GM12878 (cell line): ENCODE measurements around the gene KIZ. TPM values are rescaled to one million over a fixed set of nuclear protein-coding genes. Genes with fewer than 3 reads are reported as not detected.

Experiments used
- ATAC-seq: fragments of 200-7000 bp; cut with Tn5 transposase; 3 replicates; pipeline ENCODE4 v1.9.1; 2020; ENCODE audit warnings: mild to moderate bottlenecking, moderate library complexity
- BruUV-seq: library from RNA; stranded (reverse); fragments of 400-500 nt; replicated peaks from 2 replicates; lab custom pipeline; 2021; lab: Mats Ljungman, UMichigan
- CTCF ChIA-PET: fragments of 300-600 bp; sonication (Branson Sonifier 250); formaldehyde crosslinking; extraction: SDS; loops from one replicate; lab custom pipeline; 2021; ENCODE audit warnings: inconsistent platforms; lab: Yijun Ruan, JAX
- POLR2A ChIA-PET: fragments of 350-600 bp; formaldehyde crosslinking; extraction: SDS; loops from one replicate; lab custom pipeline; 2021; ENCODE audit warnings: inconsistent platforms; lab: Charles Lee
- RAD21 ChIA-PET: fragments of 300-600 bp; sonication (Branson Sonifier 250); formaldehyde crosslinking; loops from one replicate; lab custom pipeline; 2023; ENCODE audit warnings: antibody characterized with exemption; ENCODE audit not compliant: unreplicated experiment; lab: Charles Lee
- SMC1A ChIA-PET: fragments of 300-600 bp; sonication (Branson Sonifier 250); formaldehyde crosslinking; loops from one replicate; lab custom pipeline; 2023; ENCODE audit not compliant: unreplicated experiment, uncharacterized antibody; lab: Charles Lee
- DNase-seq: peaks from one replicate; pipeline ENCODE4 v3.0.0-alpha.2; 2011; ENCODE audit warnings: low read depth, low spot score
- FAIRE-seq: peaks from 3 replicates; lab custom pipeline; 2011; peaks lifted over from hg19 to GRCh38; lab: Jason Lieb, UNC
- H2AFZ ChIP-seq: 2 replicates; pipeline ENCODE4 v1.6.0; 2011; ENCODE audit warnings: low read depth, low read length, control low read depth; ENCODE audit not compliant: control insufficient read depth
- H3K27ac ChIP-seq: 2 replicates; pipeline ENCODE4 v1.5.1; 2011; ENCODE audit warnings: control low read depth; ENCODE audit not compliant: control insufficient read depth, insufficient read depth
- H3K27me3 ChIP-seq, 2 experiments: replicated peaks in 1 of 2; 2 replicates each; pipeline versions ENCODE4 v1.6.0 to v1.6.1; 2011; ENCODE audit warnings: low read length in 1 of 2; ENCODE audit not compliant: control insufficient read depth in 2 of 2, insufficient read depth in 2 of 2
- H3K36me3 ChIP-seq, 2 experiments: 2 replicates each; pipeline ENCODE4 v1.5.1; 2011; ENCODE audit warnings: low read length in 1 of 2; ENCODE audit not compliant: control insufficient read depth in 2 of 2, insufficient read depth in 2 of 2
- H3K4me1 ChIP-seq: 2 replicates; pipeline ENCODE4 v1.6.1; 2011; ENCODE audit warnings: mild to moderate bottlenecking, low read length, moderate library complexity, mixed read lengths; ENCODE audit not compliant: control insufficient read depth, insufficient read depth
- H3K4me2 ChIP-seq: 2 replicates; pipeline ENCODE4 v1.6.0; 2011; ENCODE audit warnings: control low read depth; ENCODE audit not compliant: control insufficient read depth, insufficient read depth
- H3K4me3 ChIP-seq: fragments of 200-600 bp; sonication (generic); 2 replicates; pipeline ENCODE4 v1.5.1; 2016
- H3K79me2 ChIP-seq: 2 replicates; pipeline ENCODE4 v1.6.0; 2011; ENCODE audit warnings: low read length; ENCODE audit not compliant: control insufficient read depth, insufficient read depth
- H3K9ac ChIP-seq: 2 replicates; pipeline ENCODE4 v1.8.0; 2011; ENCODE audit warnings: low read length, control low read depth, mixed read lengths; ENCODE audit not compliant: control insufficient read depth, insufficient read depth
- H3K9me3 ChIP-seq: replicated peaks from 3 replicates; pipeline ENCODE4 v1.5.1; 2011; ENCODE audit warnings: mild to moderate bottlenecking, low read length; ENCODE audit not compliant: control insufficient read depth, insufficient read depth
- H4K20me1 ChIP-seq: 2 replicates; pipeline ENCODE4 v1.6.0; 2011; ENCODE audit not compliant: control insufficient read depth, insufficient read depth
- CHD1 ChIP-seq: IDR thresholded peaks from 2 replicates; pipeline ENCODE4 v1.6.1; 2012; ENCODE audit warnings: low read depth, low read length, improper control_type of control experiment
- ETV6 ChIP-seq, 2 experiments: fragments of 450-650 bp in 1 of 2; IDR thresholded peaks in 1 of 2; conservative IDR thresholded peaks in 1 of 2; 2 replicates each; pipeline ENCODE4 v1.6.1; 2014; ENCODE audit warnings: antibody characterized with exemption in 1 of 2, borderline replicate concordance in 1 of 2, low read depth in 1 of 2, mild to moderate bottlenecking in 1 of 2, moderate library complexity in 1 of 2
- HCFC1 ChIP-seq: fragments of 150-350 bp; IDR thresholded peaks from 2 replicates; pipeline ENCODE4 v1.6.1; 2014; ENCODE audit warnings: low read length
- MEF2A ChIP-seq: IDR thresholded peaks from 2 replicates; pipeline ENCODE4 v1.6.1; 2011; ENCODE audit warnings: low read depth, mild to moderate bottlenecking, low read length, moderate library complexity; ENCODE audit not compliant: insufficient read depth
- MTA3 ChIP-seq: IDR thresholded peaks from 2 replicates; pipeline ENCODE4 v1.6.1; 2012; ENCODE audit warnings: low read length, inconsistent platforms, borderline replicate concordance
- RAD51 ChIP-seq: fragments of 450-650 bp; IDR thresholded peaks from 2 replicates; pipeline ENCODE4 v1.6.1; 2016; ENCODE audit warnings: moderate library complexity, mild to moderate bottlenecking, inconsistent platforms
- RFX5 ChIP-seq: IDR thresholded peaks from 2 replicates; pipeline ENCODE4 v1.6.1; 2011; ENCODE audit warnings: low read depth, low read length, improper control_type of control experiment
- SREBF1 ChIP-seq: IDR thresholded peaks from 2 replicates; pipeline ENCODE4 v1.6.1; 2012; ENCODE audit warnings: mild to moderate bottlenecking, low read length
- STAT3 ChIP-seq: IDR thresholded peaks from 2 replicates; pipeline ENCODE4 v1.6.1; 2011; ENCODE audit warnings: low read depth, low read length, improper control_type of control experiment
- ZBED1 ChIP-seq: IDR thresholded peaks from 2 replicates; pipeline ENCODE4 v1.6.1; 2016; ENCODE audit warnings: borderline replicate concordance
- ZNF24 ChIP-seq: fragments of 450-650 bp; IDR thresholded peaks from 2 replicates; pipeline ENCODE4 v1.6.1; 2017; ENCODE audit warnings: antibody characterized with exemption, mild to moderate bottlenecking
- WGBS: methylation state at CpG from one replicate; pipeline ENCODE4 v1.1.6; 2016; ENCODE audit warnings: low lambda C conversion rate; ENCODE audit not compliant: insufficient replicate concordance, insufficient coverage; ENCODE audit errors: missing lambda C conversion rate; 5-methylcytosine and 5-hydroxymethylcytosine counted together
- in situ Hi-C: fragments of 300-500 bp; cut with MboI; formaldehyde crosslinking; loops from 9 replicates; pipeline ENCODE4 v1.14.3; 2018; ENCODE audit warnings: mixed read lengths
- intact Hi-C: fragments of 100-400 bp; cut with micrococcal nuclease; formaldehyde crosslinking; loops from one replicate; pipeline ENCODE4 v1.14.2; 2022; ENCODE audit not compliant: unreplicated experiment
- polyA plus RNA-seq, 11 experiments: library from polyadenylated mRNA; depleted of rRNA in 4 of 11; unstranded in 6 of 11; stranded (reverse) in 5 of 11; fragments of >200 nt; fragmentation: Nextera tagmentation in 4 of 11; fragmentation: Illumina TruSeq in 1 of 11; extraction: Ambion mirVana in 4 of 11; extraction: Trizol in 1 of 11; gene quantifications; 1 replicate in 1 of 11; 2 replicates in 10 of 11; pipeline versions ENCODE4 v1.2.1 to v1.2.3, GENCODE V29; 2011 to 2016; ENCODE audit warnings: inconsistent platforms in 2 of 11, missing spikeins in 2 of 11, low read depth in 1 of 11
- total RNA-seq, 4 experiments: library from RNA; depleted of rRNA in 3 of 4; stranded (reverse); fragments of >200 nt in 3 of 4; fragmentation: Illumina TruSeq in 1 of 4; extraction: Trizol in 1 of 4; gene quantifications; 2 replicates each; pipeline versions ENCODE4 v1.2.1 to v1.2.3, GENCODE V29; 2013 to 2021
- TF ChIP-seq, protein P1 (sequence below): fragments of 450-650 bp; IDR thresholded peaks from 2 replicates; pipeline ENCODE4 v1.6.1; 2017; ENCODE audit warnings: borderline replicate concordance
- TF ChIP-seq, protein P2 (sequence below): fragments of 450-650 bp; IDR thresholded peaks from 2 replicates; pipeline ENCODE4 v1.6.1; 2017; ENCODE audit warnings: low read depth, mild to moderate bottlenecking, moderate library complexity
- TF ChIP-seq, protein P3 (sequence below): fragments of 450-650 bp; IDR thresholded peaks from 2 replicates; pipeline ENCODE4 v1.6.1; 2016; ENCODE audit warnings: mild to moderate bottlenecking

KIZ gene
- total and polyA plus RNA-seq, 10 of the 15 experiments (the other 5 are each of a cell fraction or from before 2014, with no cell fraction given): 2.7 to 11.0 (median 7.3) TPM

DNA sequence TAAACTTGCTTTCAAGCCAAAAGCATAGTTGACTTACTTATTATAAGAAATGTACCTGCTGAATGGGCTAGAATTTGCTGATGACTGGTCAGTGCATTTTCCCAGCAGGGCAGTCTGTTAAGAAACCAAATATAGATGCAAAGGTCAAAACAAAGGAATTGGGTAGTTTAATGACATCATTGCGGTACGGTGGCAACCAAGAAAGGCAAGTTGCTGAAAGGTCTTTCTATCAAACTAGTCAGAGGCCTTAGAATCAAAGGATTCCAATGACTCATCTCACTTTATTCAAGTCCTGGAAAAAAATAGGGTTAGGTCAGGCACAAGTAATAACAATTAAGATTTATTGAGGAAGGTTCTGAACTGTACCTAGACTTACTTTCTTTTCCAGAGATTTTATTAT lies 76.4 kb downstream of the KIZ start:
- Histone ChIP-seq H3K4me3 (no peak overlapping the region), H3K4me2 (no peak overlapping the region), H3K9me3 (no peaks in the 10 kb centered on the region), H4K20me1 (no peaks in the 10 kb centered on the region), H3K9ac (no peak overlapping the region), H3K27me3 (no peaks in the 10 kb centered on the region), H3K4me1 (no peaks in the 10 kb centered on the region), H3K79me2 (no peaks in the 10 kb centered on the region), H2AFZ (no peak overlapping the region), H3K27ac (no peak overlapping the region), H3K36me3 (no peaks in the 10 kb centered on the region)
- in situ Hi-C loops: loop anchor here (10.0 kb wide), 1 partner anchor 57 kb away; no protein-coding TSS in a partner anchor
- no peak for DNase-seq
- ATAC-seq: no peak
- CTCF ChIA-PET: interaction anchor here (1.7 kb wide), 1 partner anchor 9 kb away, joined by 6 read pairs; no protein-coding TSS in a partner anchor
- SMC1A ChIA-PET: no interaction called here
- BruUV-seq: no TSS peak
- RAD21 ChIA-PET: no interaction called here
- WGBS: 100% methylated on average over 2 of the region's 2 CpGs
- TF ChIP-seq, protein P1, sequence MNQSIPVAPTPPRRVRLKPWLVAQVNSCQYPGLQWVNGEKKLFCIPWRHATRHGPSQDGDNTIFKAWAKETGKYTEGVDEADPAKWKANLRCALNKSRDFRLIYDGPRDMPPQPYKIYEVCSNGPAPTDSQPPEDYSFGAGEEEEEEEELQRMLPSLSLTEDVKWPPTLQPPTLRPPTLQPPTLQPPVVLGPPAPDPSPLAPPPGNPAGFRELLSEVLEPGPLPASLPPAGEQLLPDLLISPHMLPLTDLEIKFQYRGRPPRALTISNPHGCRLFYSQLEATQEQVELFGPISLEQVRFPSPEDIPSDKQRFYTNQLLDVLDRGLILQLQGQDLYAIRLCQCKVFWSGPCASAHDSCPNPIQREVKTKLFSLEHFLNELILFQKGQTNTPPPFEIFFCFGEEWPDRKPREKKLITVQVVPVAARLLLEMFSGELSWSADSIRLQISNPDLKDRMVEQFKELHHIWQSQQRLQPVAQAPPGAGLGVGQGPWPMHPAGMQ: no peak
- TF ChIP-seq RFX5 (no peak), CHD1 (no peak), MTA3 (no peak), RAD51 (no peak), STAT3 (no peak), SREBF1 (no peak), ZNF24 (no peak), MEF2A (no peak), ETV6 (conservative IDR thresholded peaks at IDR 0.05 in 1 of 2, IDR thresholded peaks at IDR 0.05 in 1 of 2; ENCODE audit: borderline replicate concordance in 1 of 2, low read depth in 1 of 2) (no peak), HCFC1 (no peak), ZBED1 (no peak)
- TF ChIP-seq, protein P2, sequence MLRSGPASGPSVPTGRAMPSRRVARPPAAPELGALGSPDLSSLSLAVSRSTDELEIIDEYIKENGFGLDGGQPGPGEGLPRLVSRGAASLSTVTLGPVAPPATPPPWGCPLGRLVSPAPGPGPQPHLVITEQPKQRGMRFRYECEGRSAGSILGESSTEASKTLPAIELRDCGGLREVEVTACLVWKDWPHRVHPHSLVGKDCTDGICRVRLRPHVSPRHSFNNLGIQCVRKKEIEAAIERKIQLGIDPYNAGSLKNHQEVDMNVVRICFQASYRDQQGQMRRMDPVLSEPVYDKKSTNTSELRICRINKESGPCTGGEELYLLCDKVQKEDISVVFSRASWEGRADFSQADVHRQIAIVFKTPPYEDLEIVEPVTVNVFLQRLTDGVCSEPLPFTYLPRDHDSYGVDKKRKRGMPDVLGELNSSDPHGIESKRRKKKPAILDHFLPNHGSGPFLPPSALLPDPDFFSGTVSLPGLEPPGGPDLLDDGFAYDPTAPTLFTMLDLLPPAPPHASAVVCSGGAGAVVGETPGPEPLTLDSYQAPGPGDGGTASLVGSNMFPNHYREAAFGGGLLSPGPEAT: no peak
- TF ChIP-seq, protein P3, sequence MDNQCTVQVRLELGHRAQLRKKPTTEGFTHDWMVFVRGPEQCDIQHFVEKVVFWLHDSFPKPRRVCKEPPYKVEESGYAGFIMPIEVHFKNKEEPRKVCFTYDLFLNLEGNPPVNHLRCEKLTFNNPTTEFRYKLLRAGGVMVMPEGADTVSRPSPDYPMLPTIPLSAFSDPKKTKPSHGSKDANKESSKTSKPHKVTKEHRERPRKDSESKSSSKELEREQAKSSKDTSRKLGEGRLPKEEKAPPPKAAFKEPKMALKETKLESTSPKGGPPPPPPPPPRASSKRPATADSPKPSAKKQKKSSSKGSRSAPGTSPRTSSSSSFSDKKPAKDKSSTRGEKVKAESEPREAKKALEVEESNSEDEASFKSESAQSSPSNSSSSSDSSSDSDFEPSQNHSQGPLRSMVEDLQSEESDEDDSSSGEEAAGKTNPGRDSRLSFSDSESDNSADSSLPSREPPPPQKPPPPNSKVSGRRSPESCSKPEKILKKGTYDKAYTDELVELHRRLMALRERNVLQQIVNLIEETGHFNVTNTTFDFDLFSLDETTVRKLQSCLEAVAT: no peak
- POLR2A ChIA-PET: no interaction called here
- intact Hi-C loops: no loop called here
- no peak for FAIRE-seq
